HG03432 (cell line): ENCODE results near the gene FIP1L1.

Experiments used
- ATAC-seq: cut with Tn5 transposase; IDR thresholded peaks from one replicate; pipeline ENCODE4 v1.9.1; 2021; ENCODE audit warnings: mild to moderate bottlenecking, moderate library complexity; ENCODE audit not compliant: unreplicated experiment

The FIP1L1 gene

DNA sequence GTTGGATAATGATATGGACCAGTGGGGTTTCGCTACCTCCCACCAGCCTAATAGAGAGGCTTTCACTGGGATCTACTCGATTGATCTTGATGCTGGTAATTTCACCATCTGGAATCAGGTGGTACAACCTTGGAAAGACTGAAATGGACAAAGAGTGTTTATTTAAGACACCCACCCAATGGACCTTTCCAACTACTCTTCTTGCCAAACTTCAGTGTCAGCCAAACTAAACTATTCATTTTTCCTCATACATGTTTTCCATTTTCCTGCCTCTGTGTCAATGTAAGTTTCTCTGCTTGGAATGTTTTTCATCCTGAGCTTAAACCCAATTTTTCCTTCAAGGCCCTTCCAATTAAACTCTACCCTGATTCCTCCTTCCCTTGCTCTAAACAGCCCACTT, 121.3 kb downstream of the FIP1L1 start:
- no peak for ATAC-seq

DNA sequence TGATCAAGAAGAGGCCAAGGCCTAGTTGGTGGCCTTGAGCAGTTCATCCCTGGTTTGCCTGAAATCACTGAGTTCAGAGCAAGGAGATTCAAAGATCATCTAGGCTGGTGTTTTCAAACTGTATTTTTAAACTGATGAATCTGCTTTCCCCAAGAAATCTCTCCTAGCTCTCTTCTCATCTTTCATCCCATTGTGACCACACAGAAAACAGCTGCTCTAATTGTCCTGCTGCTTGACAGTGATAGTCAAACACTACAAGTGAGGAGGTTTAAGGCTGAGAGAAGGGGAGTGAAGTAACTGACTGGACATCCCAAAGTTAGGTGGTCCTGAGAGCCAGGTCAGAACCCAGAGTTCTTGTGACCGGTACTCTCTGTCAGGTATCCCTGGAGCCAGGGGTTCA, 122.3 kb downstream of the FIP1L1 start:
- ATAC-seq = no peak

DNA sequence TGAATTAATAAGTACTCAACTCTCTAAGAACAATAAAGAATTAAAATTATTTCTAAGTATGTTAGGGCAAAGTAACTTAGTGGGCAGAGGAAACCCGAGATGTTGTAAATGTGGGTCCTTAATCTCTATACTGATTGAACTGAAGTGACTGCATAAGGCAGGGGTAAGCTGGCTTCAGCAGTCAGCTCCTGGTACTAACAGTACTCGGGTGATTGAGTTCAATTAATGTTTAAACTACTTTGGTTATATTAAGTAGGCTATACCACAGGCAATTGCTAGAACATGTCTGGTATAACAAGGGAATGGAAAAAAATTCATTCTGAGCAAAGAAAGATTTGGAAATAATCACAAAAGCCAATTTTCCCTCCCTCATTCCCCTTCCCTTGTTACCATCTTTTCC, 123.1 kb downstream of the FIP1L1 start:
- no peak for ATAC-seq

DNA sequence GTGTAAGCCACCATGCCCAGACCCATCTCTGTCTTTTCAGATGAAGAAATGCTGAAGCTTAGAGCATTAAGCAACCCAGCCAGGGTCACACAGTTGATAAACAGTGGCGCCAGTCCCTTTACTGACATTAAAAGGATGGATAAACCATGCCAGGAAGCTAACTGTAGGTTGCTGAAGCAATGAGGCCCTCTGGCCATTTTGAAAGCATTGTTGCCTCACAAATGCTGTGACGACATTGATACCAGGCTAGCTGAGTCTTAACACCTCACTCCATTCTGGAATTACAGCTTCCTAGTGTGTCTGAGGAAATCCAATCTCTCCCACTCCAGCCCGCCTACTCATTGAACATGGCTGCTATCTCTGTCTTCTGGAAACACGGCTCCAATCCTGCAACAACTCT, 124.1 kb downstream of the FIP1L1 start:
- no peak for ATAC-seq

DNA sequence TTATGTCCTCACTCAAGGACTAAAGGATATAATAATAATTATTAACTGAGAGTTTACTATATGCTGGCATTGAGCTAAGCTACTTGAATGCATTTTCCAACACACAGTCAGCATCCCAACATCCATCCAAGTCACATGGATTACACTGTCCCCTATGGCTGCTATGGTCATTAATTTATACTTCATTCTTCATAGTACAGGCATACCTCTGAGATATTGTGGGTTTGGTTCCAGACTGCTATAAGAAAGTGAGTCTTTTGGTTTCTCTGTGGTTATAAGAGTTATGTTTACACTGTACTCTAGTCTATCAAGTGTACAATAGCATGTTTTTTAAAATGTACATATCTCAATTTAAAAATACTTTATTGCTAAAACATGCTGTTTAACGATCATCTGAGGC, 124.7 kb downstream of the FIP1L1 start:
- ATAC-seq = no peak

DNA sequence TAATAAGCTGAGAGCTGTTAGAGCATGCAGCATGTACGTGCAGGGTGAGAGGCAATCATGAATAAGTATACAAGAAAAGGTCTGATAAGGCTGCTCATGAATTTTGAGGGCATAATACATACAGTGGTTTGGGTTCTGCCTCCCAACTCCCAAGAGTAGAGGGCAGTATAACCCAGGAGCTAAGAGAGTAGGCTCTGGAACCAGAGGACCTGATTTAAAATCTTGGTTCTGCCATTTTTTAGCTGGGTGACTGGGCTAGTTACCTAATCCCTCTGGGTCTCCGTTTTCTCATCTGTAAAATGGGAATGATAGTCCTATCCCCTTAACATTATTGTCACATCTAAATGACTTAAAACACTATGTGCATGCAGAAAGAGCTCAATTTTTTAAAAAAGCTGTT, 128.5 kb downstream of the FIP1L1 start:
- no peak for ATAC-seq

DNA sequence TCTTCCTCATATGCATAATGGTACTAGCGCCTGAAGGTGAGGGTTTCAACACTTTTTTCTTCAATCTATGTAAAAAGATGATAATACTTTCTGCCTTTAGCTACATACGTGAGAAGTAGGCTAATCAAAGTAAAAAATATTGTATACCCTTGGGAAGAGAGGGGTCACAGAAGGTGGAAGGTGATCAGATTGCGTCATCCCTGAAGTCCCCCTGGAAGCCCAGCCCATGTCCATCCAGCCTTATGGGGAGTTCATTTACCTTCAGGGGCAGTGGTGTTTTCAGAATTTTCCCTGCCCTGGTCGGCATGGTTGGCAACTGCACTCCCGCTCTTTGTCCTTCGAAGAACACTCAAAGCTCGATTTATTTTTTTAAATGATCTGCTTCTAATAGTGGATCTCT, 129.6 kb downstream of the FIP1L1 start:
- no peak for ATAC-seq

DNA sequence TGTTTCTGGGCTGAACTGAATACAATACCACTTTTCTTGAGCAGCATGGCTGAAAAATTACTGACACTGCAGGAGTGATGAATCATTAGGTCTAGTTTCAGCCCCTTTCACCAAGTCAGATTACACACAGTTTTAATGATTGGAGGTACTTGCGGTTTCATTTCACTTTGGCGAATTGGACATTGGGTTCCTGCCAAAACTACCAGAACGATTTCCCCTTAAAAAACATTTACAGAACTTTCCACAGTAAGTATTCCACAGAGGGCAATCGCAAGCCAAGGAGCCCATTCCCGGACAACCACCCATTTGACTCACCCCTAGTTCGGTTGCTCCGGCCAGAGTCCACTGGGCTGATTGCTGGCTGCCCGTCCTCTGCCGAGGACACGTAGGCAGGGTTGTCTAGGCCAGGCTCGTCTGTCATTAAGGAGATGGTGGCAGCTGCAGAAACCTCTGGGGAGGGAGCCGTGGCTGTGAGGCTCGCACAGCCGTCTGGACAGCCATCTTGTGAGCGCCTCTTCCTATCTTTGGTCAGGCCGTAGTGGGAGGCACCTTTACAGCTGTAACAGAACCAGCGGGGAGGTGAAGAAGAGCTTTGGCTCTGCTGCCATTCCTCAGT, 130.3 kb downstream of the FIP1L1 start:
- ATAC-seq = no peak

DNA sequence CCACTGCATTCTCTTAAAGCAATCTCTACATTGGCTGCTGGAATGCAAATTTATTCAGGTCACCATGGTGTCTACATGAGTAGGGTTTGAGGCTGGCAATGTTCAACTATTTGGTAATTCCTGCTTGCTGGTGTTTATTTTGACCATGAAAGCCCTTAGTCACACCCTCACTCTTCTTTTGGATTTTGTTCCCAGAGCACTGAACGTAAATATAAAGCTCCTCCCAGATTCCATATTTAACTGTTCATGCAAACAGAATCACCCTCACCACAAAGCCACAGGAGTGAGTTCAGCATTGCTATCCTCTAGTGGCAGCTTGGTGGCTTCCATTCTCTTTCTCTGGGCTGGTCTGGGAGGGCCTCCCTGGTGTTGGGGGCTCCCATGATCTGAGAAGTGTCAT, 131.0 kb downstream of the FIP1L1 start:
- ATAC-seq = no peak

DNA sequence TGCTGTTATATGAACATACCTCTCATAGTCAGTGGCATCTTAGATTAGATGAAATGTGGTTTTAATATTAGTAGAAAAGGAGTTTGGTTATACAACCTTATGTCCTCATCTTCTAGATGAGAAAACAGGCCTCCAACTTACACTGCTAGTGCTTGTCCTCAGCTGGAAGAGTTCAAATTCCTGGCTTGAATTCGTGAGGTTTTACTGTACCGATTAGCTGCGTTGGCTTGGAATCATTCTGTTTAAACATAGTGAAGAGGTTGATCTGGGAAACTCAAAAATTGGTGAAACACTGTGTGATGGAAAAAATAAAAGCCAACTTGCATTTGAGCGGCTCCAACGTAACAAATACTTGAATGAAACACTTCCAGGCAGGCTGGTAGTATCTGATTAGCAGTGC, 132.9 kb downstream of the FIP1L1 start:
- no peak for ATAC-seq
